Stomach (tissue), 4 donors: ENCODE measurements around the gene SHF.

Source experiments
- EP300 ChIP-seq: sonication (generic); formaldehyde crosslinking; IDR thresholded peaks from one replicate; pipeline ENCODE4 v1.6.1; 2017; ENCODE audit warnings: antibody characterized with exemption
- POLR2AphosphoS5 ChIP-seq, 3 donors: sonication (generic); formaldehyde crosslinking; IDR thresholded peaks; one replicate each; pipeline ENCODE4 v1.6.1; 2016; ENCODE audit warnings: antibody characterized with exemption in 3 of 3
- TF ChIP-seq, protein P1 (sequence below), 7 experiments: fragments of 450-650 bp in 4 of 7; fragments of 200-600 bp in 3 of 7; sonication (generic) in 3 of 7; IDR thresholded peaks; one replicate each; pipeline ENCODE4 v1.5.1; 2016 to 2019; ENCODE audit warnings: antibody characterized with exemption in 7 of 7, control low read depth in 2 of 7, mild to moderate bottlenecking in 1 of 7

DNA sequence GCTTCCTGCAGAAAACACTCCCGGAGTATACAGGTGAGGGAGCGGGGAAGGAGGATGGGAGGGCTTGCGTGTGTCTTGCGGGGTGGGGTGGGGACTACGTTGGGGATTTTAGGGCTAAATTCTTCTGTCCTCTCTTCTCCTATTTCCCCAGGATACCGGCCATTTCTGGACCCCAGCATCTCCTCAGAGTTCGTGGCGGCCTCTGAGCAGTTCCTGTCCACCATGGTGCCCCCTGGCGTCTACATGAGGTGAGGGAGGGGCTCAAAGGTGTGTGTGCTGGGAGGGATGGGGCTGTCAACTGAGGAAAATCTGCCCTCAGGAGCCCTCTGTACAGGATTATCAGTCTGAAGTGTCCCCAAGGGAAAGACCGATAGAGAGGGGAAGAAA is 51.4 kb downstream of the SHF start:
- TF ChIP-seq, protein P1, sequence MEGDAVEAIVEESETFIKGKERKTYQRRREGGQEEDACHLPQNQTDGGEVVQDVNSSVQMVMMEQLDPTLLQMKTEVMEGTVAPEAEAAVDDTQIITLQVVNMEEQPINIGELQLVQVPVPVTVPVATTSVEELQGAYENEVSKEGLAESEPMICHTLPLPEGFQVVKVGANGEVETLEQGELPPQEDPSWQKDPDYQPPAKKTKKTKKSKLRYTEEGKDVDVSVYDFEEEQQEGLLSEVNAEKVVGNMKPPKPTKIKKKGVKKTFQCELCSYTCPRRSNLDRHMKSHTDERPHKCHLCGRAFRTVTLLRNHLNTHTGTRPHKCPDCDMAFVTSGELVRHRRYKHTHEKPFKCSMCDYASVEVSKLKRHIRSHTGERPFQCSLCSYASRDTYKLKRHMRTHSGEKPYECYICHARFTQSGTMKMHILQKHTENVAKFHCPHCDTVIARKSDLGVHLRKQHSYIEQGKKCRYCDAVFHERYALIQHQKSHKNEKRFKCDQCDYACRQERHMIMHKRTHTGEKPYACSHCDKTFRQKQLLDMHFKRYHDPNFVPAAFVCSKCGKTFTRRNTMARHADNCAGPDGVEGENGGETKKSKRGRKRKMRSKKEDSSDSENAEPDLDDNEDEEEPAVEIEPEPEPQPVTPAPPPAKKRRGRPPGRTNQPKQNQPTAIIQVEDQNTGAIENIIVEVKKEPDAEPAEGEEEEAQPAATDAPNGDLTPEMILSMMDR (IDR thresholded peaks at IDR 0.05), result no peak
- TF ChIP-seq POLR2AphosphoS5 (IDR thresholded peaks at IDR 0.05) (no peak), EP300 (no peak)
